Panc1 (cell line): Measurements from ENCODE around the gene RPUSD1. TPM values are rescaled to one million over a fixed set of nuclear protein-coding genes. Genes with fewer than 3 reads are reported as not detected.

ENCODE experiments used
- ATAC-seq: fragments of 200-7000 bp; cut with Tn5 transposase; 2 replicates; pipeline ENCODE4 v1.9.1; 2020; ENCODE audit warnings: mild to moderate bottlenecking, moderate library complexity
- BruUV-seq: library from RNA; stranded (reverse); fragments of 400-500 nt; replicated peaks from 2 replicates; lab custom pipeline; 2021; lab: Mats Ljungman, UMichigan
- CTCF ChIA-PET: fragments of 300-600 bp; sonication (Branson Sonifier 250); formaldehyde crosslinking; loops from one replicate; lab custom pipeline; 2022; ENCODE audit warnings: antibody characterized with exemption; lab: Charles Lee
- POLR2A ChIA-PET: fragments of 300-600 bp; sonication (Branson Sonifier 250); formaldehyde crosslinking; loops from one replicate; lab custom pipeline; 2022; ENCODE audit warnings: antibody characterized with exemption; lab: Charles Lee
- DNase-seq: peaks from one replicate; pipeline ENCODE4 v3.0.0-alpha.2; 2010; ENCODE audit warnings: low read depth, low spot score
- H3K27ac ChIP-seq: 2 replicates; pipeline ENCODE4 v1.5.1; 2011; ENCODE audit warnings: mild to moderate bottlenecking, low read length, inconsistent platforms
- H3K27me3 ChIP-seq: fragments of 200-500 bp; sonication (Bioruptor generic); 2 replicates; pipeline ENCODE4 v1.6.0; 2014; ENCODE audit warnings: low read length, inconsistent platforms; ENCODE audit not compliant: control insufficient read depth, insufficient read depth
- H3K36me3 ChIP-seq: fragments of 200-500 bp; sonication (Bioruptor generic); 2 replicates; pipeline ENCODE4 v1.5.1; 2014; ENCODE audit warnings: inconsistent platforms, mild to moderate bottlenecking, low read length, moderate library complexity; ENCODE audit not compliant: control insufficient read depth, insufficient read depth
- H3K4me1 ChIP-seq: 2 replicates; pipeline ENCODE4 v1.5.1; 2011; ENCODE audit warnings: inconsistent platforms, mild to moderate bottlenecking, low read length, moderate library complexity; ENCODE audit not compliant: control insufficient read depth, insufficient read depth
- H3K4me3 ChIP-seq, 2 experiments: 2 replicates each; pipeline ENCODE4 v1.5.1; 2011 to 2012; ENCODE audit warnings: low read depth in 2 of 2, low read length in 2 of 2, mild to moderate bottlenecking in 2 of 2, inconsistent platforms in 1 of 2, moderate library complexity in 1 of 2
- H3K9me3 ChIP-seq: fragments of 200-500 bp; sonication (Bioruptor generic); 2 replicates; pipeline ENCODE4 v1.5.1; 2014; ENCODE audit warnings: low read depth, mild to moderate bottlenecking, inconsistent platforms, low read length, moderate library complexity; ENCODE audit not compliant: control insufficient read depth, insufficient read depth
- POLR2AphosphoS5 ChIP-seq: IDR thresholded peaks from 2 replicates; pipeline ENCODE4 v1.6.1; 2012; ENCODE audit warnings: mild to moderate bottlenecking, low read depth, low read length, moderate library complexity
- SIN3A ChIP-seq: IDR thresholded peaks from 2 replicates; pipeline ENCODE4 v1.6.1; 2012; ENCODE audit warnings: low read depth, mild to moderate bottlenecking, low read length, moderate library complexity, borderline replicate concordance; ENCODE audit not compliant: insufficient read depth
- TCF7L2 ChIP-seq: IDR thresholded peaks from 2 replicates; pipeline ENCODE4 v1.6.1; 2011; ENCODE audit warnings: mild to moderate bottlenecking, low read depth, low read length, inconsistent platforms
- in situ Hi-C: cut with HindIII; loops from 2 replicates; pipeline ENCODE4 v1.10.0; 2016; ENCODE audit warnings: low sequenced_read_pairs, low pct_unique_long_range_greater_than_20kb
- intact Hi-C: fragments of 100-400 bp; cut with micrococcal nuclease; formaldehyde crosslinking; loops from one replicate; pipeline ENCODE4 v1.10.0; 2022; ENCODE audit not compliant: unreplicated experiment
- total RNA-seq: library from RNA; stranded (reverse); gene quantifications from one replicate; pipeline ENCODE4 v1.2.1, GENCODE V29; 2021; ENCODE audit not compliant: unreplicated experiment
- TF ChIP-seq, protein P1 (sequence below): fragments of 450-650 bp; IDR thresholded peaks from 2 replicates; pipeline ENCODE4 v1.5.1; 2017; ENCODE audit warnings: mild to moderate bottlenecking
- TF ChIP-seq, protein P2 (sequence below), 2 experiments: IDR thresholded peaks; 2 replicates each; pipeline ENCODE4 v1.6.1; 2011 to 2012; ENCODE audit warnings: low read depth in 2 of 2, control low read depth in 1 of 2, low read length in 1 of 2, mild to moderate bottlenecking in 1 of 2, moderate library complexity in 1 of 2; ENCODE audit not compliant: insufficient read depth in 1 of 2

RPUSD1 gene
- total RNA-seq, 1 experiment from 2014 or later = 61.1 TPM

GRCh38 chr16:783404-784161, 4.6 kb downstream of the RPUSD1 start:
- TF ChIP-seq, protein P1, sequence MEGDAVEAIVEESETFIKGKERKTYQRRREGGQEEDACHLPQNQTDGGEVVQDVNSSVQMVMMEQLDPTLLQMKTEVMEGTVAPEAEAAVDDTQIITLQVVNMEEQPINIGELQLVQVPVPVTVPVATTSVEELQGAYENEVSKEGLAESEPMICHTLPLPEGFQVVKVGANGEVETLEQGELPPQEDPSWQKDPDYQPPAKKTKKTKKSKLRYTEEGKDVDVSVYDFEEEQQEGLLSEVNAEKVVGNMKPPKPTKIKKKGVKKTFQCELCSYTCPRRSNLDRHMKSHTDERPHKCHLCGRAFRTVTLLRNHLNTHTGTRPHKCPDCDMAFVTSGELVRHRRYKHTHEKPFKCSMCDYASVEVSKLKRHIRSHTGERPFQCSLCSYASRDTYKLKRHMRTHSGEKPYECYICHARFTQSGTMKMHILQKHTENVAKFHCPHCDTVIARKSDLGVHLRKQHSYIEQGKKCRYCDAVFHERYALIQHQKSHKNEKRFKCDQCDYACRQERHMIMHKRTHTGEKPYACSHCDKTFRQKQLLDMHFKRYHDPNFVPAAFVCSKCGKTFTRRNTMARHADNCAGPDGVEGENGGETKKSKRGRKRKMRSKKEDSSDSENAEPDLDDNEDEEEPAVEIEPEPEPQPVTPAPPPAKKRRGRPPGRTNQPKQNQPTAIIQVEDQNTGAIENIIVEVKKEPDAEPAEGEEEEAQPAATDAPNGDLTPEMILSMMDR = no peak
- TF ChIP-seq SIN3A = no peak
- TF ChIP-seq POLR2AphosphoS5 = 0 out of 2 replicates have a peak, but pooled peaks have one; percentile 21
- in situ Hi-C loops = no loop called here
- Histone ChIP-seq H3K9me3 (no peaks in the 10 kb centered on the region), H3K36me3 (no peaks in the 10 kb centered on the region; the same call in 1 of the 2 replicates), H3K4me1 (peaks cover 4% of the 10 kb centered on the region), H3K4me3 (no peak overlapping the region), H3K27me3 (no peaks in the 10 kb centered on the region), H3K27ac (no peak overlapping the region)
- ChIA-PET POLR2A (interaction anchor here (0.6 kb wide), 1 partner anchor 55 kb away, joined by 10 read pairs; no protein-coding TSS in a partner anchor), CTCF (no interaction called here)
- BruUV-seq = no TSS peak
- no peak for DNase-seq
- ATAC-seq = no peak
- intact Hi-C loops = no loop called here

- ChIA-PET CTCF (no interaction called here), POLR2A (no interaction called here)
- DNase-seq (no peak), ATAC-seq (no peak)
- H3K9me3 ChIP-seq = no peaks in the 10 kb centered on the region
- H3K4me3 ChIP-seq = no peak overlapping the region
- in situ Hi-C loops (no loop called here), intact Hi-C loops (no loop called here)
- BruUV-seq = no TSS peak
- H3K27me3 ChIP-seq = no peaks in the 10 kb centered on the region
- TF ChIP-seq SIN3A = no peak
- TF ChIP-seq, protein P1 = no peak
- no peak for TF ChIP-seq POLR2AphosphoS5
- no peak for TF ChIP-seq TCF7L2
- TF ChIP-seq, protein P2, sequence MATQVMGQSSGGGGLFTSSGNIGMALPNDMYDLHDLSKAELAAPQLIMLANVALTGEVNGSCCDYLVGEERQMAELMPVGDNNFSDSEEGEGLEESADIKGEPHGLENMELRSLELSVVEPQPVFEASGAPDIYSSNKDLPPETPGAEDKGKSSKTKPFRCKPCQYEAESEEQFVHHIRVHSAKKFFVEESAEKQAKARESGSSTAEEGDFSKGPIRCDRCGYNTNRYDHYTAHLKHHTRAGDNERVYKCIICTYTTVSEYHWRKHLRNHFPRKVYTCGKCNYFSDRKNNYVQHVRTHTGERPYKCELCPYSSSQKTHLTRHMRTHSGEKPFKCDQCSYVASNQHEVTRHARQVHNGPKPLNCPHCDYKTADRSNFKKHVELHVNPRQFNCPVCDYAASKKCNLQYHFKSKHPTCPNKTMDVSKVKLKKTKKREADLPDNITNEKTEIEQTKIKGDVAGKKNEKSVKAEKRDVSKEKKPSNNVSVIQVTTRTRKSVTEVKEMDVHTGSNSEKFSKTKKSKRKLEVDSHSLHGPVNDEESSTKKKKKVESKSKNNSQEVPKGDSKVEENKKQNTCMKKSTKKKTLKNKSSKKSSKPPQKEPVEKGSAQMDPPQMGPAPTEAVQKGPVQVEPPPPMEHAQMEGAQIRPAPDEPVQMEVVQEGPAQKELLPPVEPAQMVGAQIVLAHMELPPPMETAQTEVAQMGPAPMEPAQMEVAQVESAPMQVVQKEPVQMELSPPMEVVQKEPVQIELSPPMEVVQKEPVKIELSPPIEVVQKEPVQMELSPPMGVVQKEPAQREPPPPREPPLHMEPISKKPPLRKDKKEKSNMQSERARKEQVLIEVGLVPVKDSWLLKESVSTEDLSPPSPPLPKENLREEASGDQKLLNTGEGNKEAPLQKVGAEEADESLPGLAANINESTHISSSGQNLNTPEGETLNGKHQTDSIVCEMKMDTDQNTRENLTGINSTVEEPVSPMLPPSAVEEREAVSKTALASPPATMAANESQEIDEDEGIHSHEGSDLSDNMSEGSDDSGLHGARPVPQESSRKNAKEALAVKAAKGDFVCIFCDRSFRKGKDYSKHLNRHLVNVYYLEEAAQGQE (IDR thresholded peaks at IDR 0.05; ENCODE audit: insufficient read depth in 1 of 2, low read depth in 2 of 2, low read length in 1 of 2) = no peak
- peaks cover 11% of the 10 kb centered on the region for H3K4me1 ChIP-seq
- H3K36me3 ChIP-seq = no peaks in the 10 kb centered on the region; the same call in 1 of the 2 replicates
- no peak overlapping the region for H3K27ac ChIP-seq
Measured at GRCh38 chr16:782766-783403, 5.3 kb downstream of the RPUSD1 start.
